Dedifferentiated amniotic fluid mesenchymal stem cell (primary cell): Measurements from ENCODE around the gene HPS3.
"Not testable (repeated sequence)": the region's sequence is repeated elsewhere in the genome, so short reads cannot be mapped to it uniquely, and the experiment has no call there.

Source experiments
- DNase-seq: peaks from one replicate; pipeline ENCODE4 v3.0.0-alpha.2; 2016; ENCODE audit errors: extremely low spot score

Gene HPS3

GRCh38 chr3:149186219-149186618 lies 56.8 kb downstream of the HPS3 start:
- no peak for DNase-seq

DNA sequence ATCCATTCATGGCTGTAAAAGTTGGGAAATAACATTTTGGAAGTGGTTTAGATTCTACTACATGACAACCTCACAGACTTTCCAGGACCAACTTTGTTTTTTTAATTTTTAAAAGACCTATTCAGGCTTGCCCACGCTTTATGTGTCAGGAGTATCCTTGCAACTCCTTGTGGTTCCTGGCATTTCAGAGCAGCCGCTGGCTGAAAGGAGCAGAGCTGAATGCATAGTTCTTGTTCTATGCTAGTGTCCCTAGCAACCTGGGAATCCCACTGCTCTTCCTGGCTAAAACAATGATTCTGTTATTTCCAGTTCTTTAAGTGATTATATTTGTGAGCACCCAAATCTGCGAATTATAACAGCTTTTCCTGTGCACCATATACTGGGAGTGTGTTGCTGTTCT lies 57.3 kb downstream of the HPS3 start:
- no peak for DNase-seq

DNA sequence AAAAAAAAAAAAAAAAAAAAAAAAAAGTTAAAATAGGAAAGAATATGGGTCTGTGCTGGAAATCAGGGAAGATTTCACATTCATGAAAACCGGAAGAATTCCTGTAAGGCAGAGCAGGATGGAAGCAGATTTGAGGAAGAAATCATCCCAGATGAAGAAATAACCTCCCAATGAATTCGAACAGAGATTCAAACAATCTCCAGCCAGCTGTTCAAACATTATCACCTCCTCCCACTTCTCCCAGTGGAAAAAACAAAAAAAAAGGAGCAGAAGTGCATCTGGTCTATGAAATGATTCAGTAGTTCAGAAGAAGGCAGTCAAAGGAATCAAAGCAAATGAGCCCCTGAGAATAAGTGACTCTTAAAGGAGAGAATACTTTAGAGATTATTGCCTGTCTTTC lies 59.1 kb downstream of the HPS3 start:
- DNase-seq: no peak

- no peak for DNase-seq
Observed at GRCh38 chr3:149195221-149195620, 65.8 kb downstream of the HPS3 start.

- not testable (repeated sequence) for DNase-seq
Observed at GRCh38 chr3:149196805-149197592, 67.6 kb downstream of the HPS3 start.

DNA sequence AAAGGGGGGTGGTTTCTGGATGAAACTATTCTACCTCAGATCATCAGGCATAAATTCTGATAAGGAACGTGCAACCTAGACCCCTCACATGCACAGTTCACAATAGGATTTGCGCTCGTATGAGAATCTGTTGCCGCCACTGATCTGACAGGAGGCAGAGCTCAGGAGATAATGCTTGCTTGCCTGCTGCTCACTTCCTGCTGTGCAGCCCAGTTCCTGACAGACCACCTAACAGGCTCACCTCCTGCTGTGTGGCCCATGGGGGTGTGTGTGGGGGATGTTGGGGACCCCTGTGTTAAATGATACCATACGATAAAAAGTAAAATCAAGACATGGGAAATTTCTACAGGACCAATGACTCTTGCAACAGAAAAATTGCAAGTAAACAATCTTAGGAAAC lies 68.2 kb downstream of the HPS3 start:
- DNase-seq: no peak

- DNase-seq: no peak
Observed at GRCh38 chr3:149198611-149199010, 69.2 kb downstream of the HPS3 start.

DNA sequence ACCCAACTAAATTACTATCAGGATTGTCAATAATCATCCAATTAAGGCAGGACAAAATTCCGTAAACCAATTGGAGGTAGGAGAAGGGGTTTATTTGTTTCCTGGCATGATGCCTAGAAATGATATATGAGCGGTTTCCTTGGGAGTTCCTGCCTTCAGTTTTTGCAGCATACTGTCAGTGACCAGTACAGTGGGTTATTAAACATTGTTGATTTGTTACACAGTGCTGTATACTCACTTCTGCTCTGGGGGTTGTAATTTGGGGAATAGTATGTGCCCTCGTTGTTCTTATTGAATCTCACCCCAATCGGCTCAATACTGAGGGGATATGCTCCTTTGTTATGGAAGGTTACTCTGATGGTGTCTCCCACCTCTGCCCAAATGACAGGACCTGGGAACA lies 70.0 kb downstream of the HPS3 start:
- DNase-seq: no peak

DNA sequence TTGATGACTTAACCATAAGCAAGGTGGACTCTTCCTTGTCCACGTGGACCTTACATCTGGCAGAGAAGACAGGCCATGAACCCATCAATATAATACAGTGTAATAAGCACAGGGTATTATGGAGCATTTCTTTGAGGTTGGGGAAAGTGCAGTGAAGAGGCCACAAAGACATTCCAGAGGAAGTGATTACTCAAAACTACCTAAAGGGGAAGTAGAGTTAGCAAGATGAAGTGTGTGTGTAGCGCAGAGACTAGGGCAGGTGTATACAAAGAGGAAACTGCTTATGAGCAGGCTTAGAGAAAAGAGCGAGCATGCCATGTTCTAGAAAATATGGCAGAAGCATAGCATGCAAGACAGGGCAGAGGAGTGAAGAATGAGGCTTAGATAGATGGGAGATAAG lies 74.3 kb downstream of the HPS3 start:
- no peak for DNase-seq

DNA sequence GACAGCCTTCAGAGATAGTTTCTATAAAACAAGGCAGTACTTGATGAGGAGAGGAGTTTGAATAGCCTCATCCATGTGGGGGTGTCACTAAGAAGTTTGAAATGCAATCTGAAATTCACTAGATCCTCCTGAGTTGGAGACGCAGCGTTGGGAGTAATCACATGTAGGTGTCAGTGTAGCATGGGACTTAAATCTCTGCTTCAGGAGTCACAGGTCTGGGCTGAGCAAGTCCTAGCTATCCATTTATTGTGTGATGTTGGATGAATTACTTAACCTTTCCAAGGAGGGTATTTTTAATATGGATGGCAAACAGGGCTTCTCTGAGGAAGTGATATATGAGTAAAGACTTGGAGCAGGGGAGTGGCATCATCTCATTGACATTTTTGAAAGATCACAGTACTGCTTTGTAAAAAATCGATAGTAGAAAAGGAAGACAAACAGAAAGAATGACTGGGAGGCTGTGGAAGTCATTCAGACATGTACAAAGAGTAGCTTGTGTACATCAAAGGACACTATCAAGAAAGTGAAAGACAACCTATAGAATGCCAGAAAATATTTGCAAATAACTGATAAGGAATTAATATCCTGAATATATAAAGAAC lies 75.1 kb downstream of the HPS3 start:
- DNase-seq: no peak

DNA sequence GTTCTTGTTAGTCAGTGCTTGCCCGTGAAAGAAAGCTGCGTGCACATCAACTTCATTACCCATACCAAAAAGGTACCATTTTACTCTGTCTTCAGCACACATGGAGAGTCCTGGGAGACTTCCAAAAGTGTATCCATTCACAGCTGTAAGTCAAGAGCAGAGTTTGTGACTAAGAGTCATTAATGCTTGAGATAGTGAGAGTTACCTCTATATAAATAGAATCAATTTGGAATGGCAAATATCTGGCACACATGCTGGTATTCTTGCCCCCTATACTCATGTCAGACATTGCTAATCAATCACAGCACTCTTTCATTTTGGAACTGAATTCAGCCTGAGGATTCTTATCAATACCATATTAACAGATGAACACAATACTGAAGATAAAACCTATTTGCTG lies 78.0 kb downstream of the HPS3 start:
- DNase-seq: no peak

GRCh38 chr3:149209431-149209830 lies 80.0 kb downstream of the HPS3 start:
- no peak for DNase-seq

GRCh38 chr3:149212386-149212785 lies 82.9 kb downstream of the HPS3 start:
- DNase-seq: no peak

DNA sequence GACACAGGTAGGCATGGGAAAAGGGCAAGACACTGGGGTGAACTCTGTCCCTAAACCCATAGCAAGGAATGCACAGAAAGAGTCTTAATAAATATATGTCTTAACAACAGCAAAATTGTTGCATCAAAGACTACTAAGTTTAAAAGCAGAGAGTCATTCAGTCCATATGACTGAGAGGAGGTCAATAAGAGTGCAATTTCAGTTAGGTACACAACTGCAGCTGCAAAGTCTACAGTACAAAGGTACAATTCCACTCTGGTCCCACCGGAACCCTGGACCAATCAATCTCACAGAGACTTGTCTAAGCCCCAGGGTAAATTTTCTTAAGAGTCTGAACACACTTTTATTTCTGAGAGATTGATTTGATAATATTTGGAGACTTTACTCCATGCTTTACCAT lies 85.3 kb downstream of the HPS3 start:
- no peak for DNase-seq

- no peak for DNase-seq
Observed at GRCh38 chr3:149215515-149215914, 86.1 kb downstream of the HPS3 start.

- DNase-seq: no peak
Observed at GRCh38 chr3:149216193-149216869, 86.9 kb downstream of the HPS3 start.

DNA sequence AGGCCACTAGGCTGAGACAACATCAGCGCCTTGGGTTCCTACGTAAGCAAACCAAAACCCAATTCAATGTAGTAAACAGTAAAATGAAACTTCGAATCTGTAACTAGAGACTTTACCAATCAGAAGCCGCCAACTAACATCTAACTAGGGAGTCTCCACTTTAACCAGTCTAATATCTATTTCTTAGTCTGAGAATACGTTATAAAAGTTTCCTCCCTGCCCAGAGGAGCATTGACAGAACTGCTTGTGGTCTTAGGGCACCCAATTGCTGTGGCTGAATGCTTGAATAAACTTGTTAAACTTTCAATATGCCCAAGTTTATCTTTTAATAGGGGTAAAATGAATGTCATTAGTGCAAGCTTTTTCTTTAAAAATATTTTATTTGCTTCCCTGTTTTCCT lies 87.9 kb downstream of the HPS3 start:
- no peak for DNase-seq

DNA sequence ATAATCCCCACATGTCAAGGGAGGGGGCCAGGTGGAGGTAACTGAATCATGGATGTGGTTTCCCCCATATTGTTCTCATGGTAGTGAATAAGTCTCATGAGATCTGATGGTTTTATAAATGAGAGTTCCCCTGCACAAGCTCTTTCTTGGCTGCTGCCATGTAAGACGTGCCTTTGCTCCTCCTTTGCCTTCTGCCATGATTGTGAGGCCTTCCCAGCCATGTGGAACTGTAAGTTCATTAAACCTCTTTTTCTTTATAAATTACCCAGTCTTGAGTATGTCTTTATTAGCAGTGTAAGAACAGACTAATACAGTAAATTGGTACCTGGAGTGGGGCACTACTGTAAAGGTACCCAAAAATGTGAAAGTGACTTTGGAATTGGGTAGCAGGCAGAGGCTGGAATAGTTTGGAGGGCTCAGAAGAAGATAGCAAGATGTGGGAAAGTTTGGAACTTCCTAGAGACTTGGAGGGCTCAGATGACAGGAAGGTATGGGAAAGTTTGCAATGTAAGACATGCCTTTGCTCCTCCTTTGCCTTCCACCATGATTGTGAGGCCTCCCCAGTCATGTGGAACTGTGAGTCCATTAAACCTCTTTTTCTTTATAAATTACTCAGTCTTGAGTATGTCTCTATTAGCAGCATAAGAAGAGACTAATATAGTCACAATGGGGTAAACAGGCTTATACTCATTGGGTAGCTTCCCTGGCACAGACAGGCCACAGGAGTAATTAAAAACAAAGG lies 90.1 kb downstream of the HPS3 start:
- DNase-seq: not testable (repeated sequence)

GRCh38 chr3:149221783-149222517 lies 92.5 kb downstream of the HPS3 start, which contains the start of gene CP:
CP (minus strand) TSS chr3:149221829; CDS start chr3:149221792, 37 bp downstream.
- DNase-seq: no peak
